GM19452 (cell line): ENCODE results near the gene SLC4A7.
"Not testable (repeated sequence)": the region's sequence is repeated elsewhere in the genome, so short reads cannot be mapped to it uniquely, and the experiment has no call there.

ENCODE experiments used
- ATAC-seq: cut with Tn5 transposase; IDR thresholded peaks from one replicate; pipeline ENCODE4 v1.9.1; 2021; ENCODE audit not compliant: unreplicated experiment

The SLC4A7 gene

GRCh38 chr3:27484015-27484844 is at the start of gene SLC4A7:
Gene SLC4A7, minus strand, starts transcription at chr3:27484384. Its CDS starts 258 bp downstream, at chr3:27484126.
- peak; percentile 89 for ATAC-seq

- ATAC-seq: no peak
These were observed 49.0 kb upstream of the SLC4A7 start for GRCh38 chr3:27533261-27533607.

- no peak for ATAC-seq
These were observed 48.5 kb upstream of the SLC4A7 start for GRCh38 chr3:27532426-27533260.

GRCh38 chr3:27531193-27531751 is 47.1 kb upstream of the SLC4A7 start:
- ATAC-seq: not testable (repeated sequence)

GRCh38 chr3:27528791-27529190 is 44.6 kb upstream of the SLC4A7 start:
- ATAC-seq: no peak

GRCh38 chr3:27526614-27527315 is 42.6 kb upstream of the SLC4A7 start:
- no peak for ATAC-seq

- ATAC-seq: no peak
These were observed 37.7 kb upstream of the SLC4A7 start for GRCh38 chr3:27521872-27522265.

- no peak for ATAC-seq
These were observed 37.1 kb upstream of the SLC4A7 start for GRCh38 chr3:27521179-27521871.

- ATAC-seq: no peak
These were observed 27.7 kb upstream of the SLC4A7 start for GRCh38 chr3:27511724-27512422.

- no peak for ATAC-seq
These were observed 25.2 kb upstream of the SLC4A7 start for GRCh38 chr3:27509376-27509775.

GRCh38 chr3:27508424-27508823 is 24.2 kb upstream of the SLC4A7 start:
- no peak for ATAC-seq

- ATAC-seq: no peak
These were observed 23.5 kb upstream of the SLC4A7 start for GRCh38 chr3:27507515-27508266.

- no peak for ATAC-seq
These were observed 22.9 kb upstream of the SLC4A7 start for GRCh38 chr3:27507111-27507510.

- ATAC-seq: no peak
These were observed 20.6 kb upstream of the SLC4A7 start for GRCh38 chr3:27504749-27505148.

GRCh38 chr3:27503526-27503925 is 19.3 kb upstream of the SLC4A7 start:
- ATAC-seq: no peak

- ATAC-seq: no peak
These were observed 17.6 kb upstream of the SLC4A7 start for GRCh38 chr3:27501759-27502158.

GRCh38 chr3:27500986-27501385 is 16.8 kb upstream of the SLC4A7 start:
- ATAC-seq: no peak

- ATAC-seq: no peak
These were observed 15.9 kb upstream of the SLC4A7 start for GRCh38 chr3:27500035-27500434.

- no peak for ATAC-seq
These were observed 10.6 kb upstream of the SLC4A7 start for GRCh38 chr3:27494784-27495183.
